GM23248 (cell line): ENCODE data around the gene FHAD1.

ENCODE experiments used
- EZH2 ChIP-seq: fragments of 200-600 bp; sonication (generic); IDR thresholded peaks from 2 replicates; pipeline ENCODE4 v1.6.1; 2018; ENCODE audit warnings: antibody characterized with exemption, mild to moderate bottlenecking; ENCODE audit not compliant: insufficient read depth, poor library complexity, severe bottlenecking
- EZH2phosphoT487 ChIP-seq: fragments of 200-600 bp; sonication (generic); IDR thresholded peaks from 2 replicates; pipeline ENCODE4 v1.6.1; 2018; ENCODE audit warnings: antibody characterized with exemption, moderate library complexity, mild to moderate bottlenecking, low read depth; ENCODE audit not compliant: insufficient read depth

GRCh38 chr1:15442119-15442518 lies 195.1 kb downstream of the FHAD1 start:
- no peak for TF ChIP-seq EZH2phosphoT487
- no peak for TF ChIP-seq EZH2
